ENCODE measurements around the gene RUSC1.
"Not testable (repeated sequence)": the region's sequence is repeated elsewhere in the genome, so short reads cannot be mapped to it uniquely, and the experiment has no call there.

The RUSC1 gene, protein sequence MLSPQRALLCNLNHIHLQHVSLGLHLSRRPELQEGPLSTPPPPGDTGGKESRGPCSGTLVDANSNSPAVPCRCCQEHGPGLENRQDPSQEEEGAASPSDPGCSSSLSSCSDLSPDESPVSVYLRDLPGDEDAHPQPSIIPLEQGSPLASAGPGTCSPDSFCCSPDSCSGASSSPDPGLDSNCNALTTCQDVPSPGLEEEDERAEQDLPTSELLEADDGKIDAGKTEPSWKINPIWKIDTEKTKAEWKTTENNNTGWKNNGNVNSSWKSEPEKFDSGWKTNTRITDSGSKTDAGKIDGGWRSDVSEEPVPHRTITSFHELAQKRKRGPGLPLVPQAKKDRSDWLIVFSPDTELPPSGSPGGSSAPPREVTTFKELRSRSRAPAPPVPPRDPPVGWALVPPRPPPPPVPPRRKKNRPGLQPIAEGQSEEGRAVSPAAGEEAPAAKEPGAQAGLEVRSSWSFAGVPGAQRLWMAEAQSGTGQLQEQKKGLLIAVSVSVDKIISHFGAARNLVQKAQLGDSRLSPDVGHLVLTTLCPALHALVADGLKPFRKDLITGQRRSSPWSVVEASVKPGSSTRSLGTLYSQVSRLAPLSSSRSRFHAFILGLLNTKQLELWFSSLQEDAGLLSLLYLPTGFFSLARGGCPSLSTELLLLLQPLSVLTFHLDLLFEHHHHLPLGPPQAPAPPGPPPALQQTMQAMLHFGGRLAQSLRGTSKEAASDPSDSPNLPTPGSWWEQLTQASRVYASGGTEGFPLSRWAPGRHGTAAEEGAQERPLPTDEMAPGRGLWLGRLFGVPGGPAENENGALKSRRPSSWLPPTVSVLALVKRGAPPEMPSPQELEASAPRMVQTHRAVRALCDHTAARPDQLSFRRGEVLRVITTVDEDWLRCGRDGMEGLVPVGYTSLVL

GRCh38 chr1:155320661-155321617 is at the start of gene RUSC1:
TSS of gene RUSC1 (plus strand) at chr1:155320894. CDS start at chr1:155321774, 880 bp downstream.
- peak; percentile 87 for DNase-seq (ENCODE audit: low spot score)

- no peak for DNase-seq (ENCODE audit: low spot score)
These were observed 48.0 kb upstream of the RUSC1 start for GRCh38 chr1:155272466-155273342.

DNA sequence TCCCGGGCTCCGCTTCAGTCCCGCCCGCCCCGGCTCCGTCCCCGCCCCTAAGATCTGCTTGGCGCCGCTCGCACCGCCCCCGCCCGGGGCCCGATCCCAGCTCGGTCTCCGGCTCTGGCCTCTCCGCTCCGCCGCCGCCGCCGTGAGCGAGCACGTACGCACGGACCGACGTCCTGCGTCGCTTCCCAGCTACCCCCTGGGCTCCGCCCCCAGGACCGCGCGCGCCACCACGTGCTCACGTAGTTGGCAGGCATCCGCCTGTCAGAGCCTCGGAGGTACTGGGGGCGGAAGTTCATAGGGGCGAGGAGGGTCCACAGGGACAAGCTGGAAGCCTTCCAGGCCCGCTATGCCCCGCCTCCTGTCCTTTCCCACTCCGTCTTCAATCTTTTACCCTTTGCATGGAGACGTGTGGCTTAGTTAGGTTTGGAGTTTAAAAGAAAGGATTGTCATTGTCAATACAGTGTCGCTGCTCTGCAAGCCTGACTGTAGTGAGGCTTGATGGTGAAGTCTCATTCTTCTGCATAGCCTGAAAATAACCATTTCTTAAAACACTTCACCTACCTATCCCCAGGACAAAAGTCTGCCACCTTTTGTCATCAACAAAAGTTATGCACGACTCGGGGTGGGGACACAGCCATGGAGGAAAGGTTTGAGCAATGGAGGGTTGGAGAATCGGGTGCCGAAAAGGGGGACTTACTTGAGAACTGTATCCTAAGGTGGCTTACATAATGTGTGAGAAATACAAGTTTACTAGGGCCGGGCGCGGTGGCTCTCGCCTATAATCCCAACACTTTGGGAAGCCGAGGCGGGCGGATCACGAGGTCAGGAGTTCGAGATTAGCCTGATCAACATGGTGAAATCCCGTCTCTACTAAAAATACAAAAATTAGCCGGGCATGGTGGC is 47.1 kb upstream of the RUSC1 start, which contains the start of gene CLK2:
TSS of gene CLK2 (minus strand) at position 162 of the 903 bp plus-strand sequence. CDS start 2,527 bp downstream, outside the sequence.
- peak; percentile 95 for DNase-seq (ENCODE audit: low spot score)

DNA sequence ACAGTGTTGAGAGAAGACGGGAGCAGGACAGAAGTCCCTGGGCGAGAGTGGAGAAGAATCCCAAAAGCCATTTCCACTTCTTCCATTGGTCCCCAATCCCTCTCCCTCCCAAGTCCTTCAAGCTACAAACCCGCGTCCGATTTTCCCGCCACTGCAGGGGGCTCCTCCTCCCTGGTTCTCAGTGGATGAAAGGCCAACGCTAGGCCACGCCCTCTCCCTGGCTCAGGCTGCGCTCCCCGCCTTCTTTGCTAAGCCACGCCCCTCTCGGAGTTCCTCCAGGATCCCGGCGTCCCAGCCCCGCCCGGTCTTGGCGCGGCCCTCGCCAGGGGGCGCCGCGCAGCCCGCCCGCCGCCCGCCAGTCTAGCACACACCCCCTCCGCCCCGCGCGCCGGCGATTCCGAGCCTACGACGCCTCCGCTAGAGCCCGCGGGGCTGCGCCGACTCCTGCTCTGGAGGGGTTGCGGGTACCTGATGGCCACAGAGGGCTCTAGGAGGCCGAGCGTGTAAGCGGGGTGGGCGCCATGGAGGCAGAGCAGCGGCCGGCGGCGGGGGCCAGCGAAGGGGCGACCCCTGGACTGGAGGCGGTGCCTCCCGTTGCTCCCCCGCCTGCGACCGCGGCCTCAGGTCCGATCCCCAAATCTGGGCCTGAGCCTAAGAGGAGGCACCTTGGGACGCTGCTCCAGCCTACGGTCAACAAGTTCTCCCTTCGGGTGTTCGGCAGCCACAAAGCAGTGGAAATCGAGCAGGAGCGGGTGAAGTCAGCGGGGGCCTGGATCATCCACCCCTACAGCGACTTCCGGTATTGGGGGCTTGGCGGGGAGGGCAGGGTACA is 43.4 kb upstream of the RUSC1 start, which contains the start of gene HCN3:
TSS of gene HCN3 (plus strand) at position 394 of the 832 bp plus-strand sequence. CDS start at position 522, 128 bp downstream.
- DNase-seq (ENCODE audit: low spot score) = peak; percentile 96

DNA sequence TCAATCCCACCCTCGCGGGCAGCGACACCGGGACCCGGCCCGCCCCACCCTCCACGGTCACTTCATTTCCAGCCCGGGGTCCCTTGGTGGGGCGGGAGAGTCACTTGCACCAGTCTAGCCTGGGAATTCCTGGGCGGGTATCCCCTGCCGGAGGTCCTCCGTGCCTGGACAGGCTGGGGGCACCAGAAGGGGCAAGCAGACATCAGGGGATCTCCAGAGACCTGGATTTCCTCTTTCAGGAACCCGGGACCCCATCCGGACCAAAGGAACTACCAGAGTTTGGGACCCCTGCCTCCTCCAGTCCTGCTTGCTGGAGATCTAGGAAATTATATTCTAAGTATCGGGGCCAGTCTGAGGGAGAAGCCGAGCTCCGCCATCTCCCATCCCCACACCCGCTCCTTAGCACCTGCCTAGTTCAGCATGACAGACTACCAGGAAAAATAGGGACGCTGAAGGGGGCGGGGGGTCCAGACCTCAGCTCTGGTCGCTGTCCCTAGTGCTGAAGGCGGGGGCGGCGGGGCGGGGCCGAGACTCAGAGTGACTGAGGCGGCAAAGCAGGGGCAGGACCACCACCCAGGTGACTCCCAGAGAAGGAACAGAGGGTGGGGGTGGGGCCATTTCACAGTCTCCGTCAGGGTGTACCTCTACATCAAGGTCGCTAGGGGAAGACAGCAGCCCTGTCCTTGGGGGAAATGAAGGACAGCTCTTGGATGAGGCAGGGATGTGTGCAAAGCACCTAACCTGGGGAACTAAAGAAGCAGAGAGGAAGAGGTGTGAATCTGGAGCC is 42.6 kb upstream of the RUSC1 start:
- peak; percentile 80 for DNase-seq (ENCODE audit: low spot score)

DNA sequence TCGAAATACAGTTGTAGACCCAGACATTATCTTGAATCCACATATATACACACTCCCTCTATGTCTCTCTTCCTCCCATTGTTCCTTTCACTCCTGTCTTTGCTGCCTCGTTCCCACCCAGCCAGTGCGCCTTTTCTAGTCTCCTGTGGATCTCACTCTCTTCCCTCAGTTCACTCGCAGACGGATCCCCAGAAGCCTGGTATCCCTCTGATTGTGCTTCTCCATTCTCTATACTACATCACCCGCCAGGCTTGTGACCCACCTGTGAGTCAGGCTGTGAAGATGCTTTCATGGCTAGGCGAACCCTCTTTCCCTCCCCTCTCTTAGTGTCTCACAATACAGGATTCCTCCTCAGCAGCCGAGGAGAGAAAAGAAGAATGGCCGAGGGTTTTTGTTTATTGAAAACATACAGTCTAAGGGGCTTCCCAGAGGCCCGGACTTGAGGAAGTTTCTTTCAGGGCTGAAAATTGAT is 42.0 kb upstream of the RUSC1 start:
- no peak for DNase-seq (ENCODE audit: low spot score)

GRCh38 chr1:155279268-155279667 is 41.4 kb upstream of the RUSC1 start:
- no peak for DNase-seq (ENCODE audit: low spot score)

GRCh38 chr1:155282488-155283091 is 38.1 kb upstream of the RUSC1 start:
- no peak for DNase-seq (ENCODE audit: low spot score)

DNA sequence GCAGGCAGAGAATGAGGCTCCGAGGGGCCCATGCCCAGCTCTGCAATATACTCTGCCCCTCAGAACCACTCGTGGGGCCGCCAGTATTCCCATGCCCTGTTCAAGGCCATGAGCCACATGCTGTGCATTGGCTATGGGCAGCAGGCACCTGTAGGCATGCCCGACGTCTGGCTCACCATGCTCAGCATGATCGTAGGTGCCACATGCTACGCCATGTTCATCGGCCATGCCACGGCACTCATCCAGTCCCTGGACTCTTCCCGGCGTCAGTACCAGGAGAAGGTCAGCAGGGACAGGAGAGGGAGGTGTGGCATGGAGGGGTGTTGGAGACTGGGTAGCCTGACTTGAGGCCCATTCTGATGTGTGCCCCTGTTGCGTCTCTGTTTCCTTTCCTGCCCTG is 36.2 kb upstream of the RUSC1 start:
- no peak for DNase-seq (ENCODE audit: low spot score)

GRCh38 chr1:155285063-155285462 is 35.6 kb upstream of the RUSC1 start:
- no peak for DNase-seq (ENCODE audit: low spot score)

GRCh38 chr1:155285631-155286044 is 35.1 kb upstream of the RUSC1 start:
- DNase-seq (ENCODE audit: low spot score) = no peak

GRCh38 chr1:155286544-155286943 is 34.1 kb upstream of the RUSC1 start:
- DNase-seq (ENCODE audit: low spot score) = no peak

- no peak for DNase-seq (ENCODE audit: low spot score)
These were observed 32.6 kb upstream of the RUSC1 start for GRCh38 chr1:155287987-155288543.

GRCh38 chr1:155291006-155291405 is 29.7 kb upstream of the RUSC1 start:
- DNase-seq (ENCODE audit: low spot score) = not testable (repeated sequence)

GRCh38 chr1:155293086-155293749 is 27.5 kb upstream of the RUSC1 start:
- DNase-seq (ENCODE audit: low spot score) = no peak

DNA sequence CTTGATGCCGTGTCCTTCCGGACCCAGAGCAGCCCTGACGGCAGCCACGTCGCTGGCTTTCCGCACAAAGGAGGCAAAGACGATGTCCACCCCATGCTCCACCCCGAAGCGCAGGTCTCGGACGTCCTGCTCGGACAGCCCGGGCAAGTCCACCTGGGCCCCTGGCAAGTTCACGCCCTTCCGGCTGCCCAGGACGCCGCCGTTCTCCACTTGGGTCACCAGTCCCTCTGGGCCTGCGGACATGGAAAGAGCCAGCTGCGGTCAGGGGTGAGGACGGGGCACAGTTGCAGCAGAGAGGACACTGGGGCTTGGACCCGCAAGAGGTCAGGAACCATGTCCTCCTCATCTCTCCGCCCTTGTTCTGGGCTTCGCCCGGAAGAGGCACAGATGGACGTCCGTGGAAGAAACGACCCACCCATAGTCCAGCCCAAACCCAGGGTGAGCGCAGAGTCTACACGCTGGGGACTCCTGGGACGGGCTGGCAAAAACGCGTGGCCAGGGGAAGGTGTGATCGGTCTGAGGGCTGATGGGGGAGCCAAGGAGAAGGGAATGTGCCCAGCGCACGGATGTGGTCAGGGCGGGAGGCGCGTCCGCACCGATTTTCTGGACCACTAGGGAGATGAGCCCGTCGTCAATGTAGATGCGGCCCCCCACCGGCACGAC is 26.0 kb upstream of the RUSC1 start:
- no peak for DNase-seq (ENCODE audit: low spot score)

All from germinal center (tissue), 1 donor.